OCI-LY3 (cell line): Measurements from ENCODE around the gene OPCML.

Experiments used
- EZH2phosphoT487 ChIP-seq: fragments of 200-600 bp; shearing (Covaris generic); IDR thresholded peaks from 2 replicates; pipeline ENCODE4 v1.6.1; 2018; ENCODE audit warnings: antibody characterized with exemption, mixed run types, low read depth
- TF ChIP-seq, protein P1 (sequence below): fragments of 200-600, 300-600 bp; sonication (generic); IDR thresholded peaks from 2 replicates; pipeline ENCODE4 v1.5.1; 2014; ENCODE audit warnings: antibody characterized with exemption, low read length, low read depth

- TF ChIP-seq, protein P1, sequence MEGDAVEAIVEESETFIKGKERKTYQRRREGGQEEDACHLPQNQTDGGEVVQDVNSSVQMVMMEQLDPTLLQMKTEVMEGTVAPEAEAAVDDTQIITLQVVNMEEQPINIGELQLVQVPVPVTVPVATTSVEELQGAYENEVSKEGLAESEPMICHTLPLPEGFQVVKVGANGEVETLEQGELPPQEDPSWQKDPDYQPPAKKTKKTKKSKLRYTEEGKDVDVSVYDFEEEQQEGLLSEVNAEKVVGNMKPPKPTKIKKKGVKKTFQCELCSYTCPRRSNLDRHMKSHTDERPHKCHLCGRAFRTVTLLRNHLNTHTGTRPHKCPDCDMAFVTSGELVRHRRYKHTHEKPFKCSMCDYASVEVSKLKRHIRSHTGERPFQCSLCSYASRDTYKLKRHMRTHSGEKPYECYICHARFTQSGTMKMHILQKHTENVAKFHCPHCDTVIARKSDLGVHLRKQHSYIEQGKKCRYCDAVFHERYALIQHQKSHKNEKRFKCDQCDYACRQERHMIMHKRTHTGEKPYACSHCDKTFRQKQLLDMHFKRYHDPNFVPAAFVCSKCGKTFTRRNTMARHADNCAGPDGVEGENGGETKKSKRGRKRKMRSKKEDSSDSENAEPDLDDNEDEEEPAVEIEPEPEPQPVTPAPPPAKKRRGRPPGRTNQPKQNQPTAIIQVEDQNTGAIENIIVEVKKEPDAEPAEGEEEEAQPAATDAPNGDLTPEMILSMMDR: no peak
- TF ChIP-seq EZH2phosphoT487: no peak
Observed at GRCh38 chr11:132780046-132780445, 752.3 kb downstream of the OPCML start.
